NT2/D1 (cell line): ENCODE data around the gene FES.

Experiments
- YY1 ChIP-seq: IDR thresholded peaks from 2 replicates; pipeline ENCODE4 v1.6.1; 2011; ENCODE audit not compliant: insufficient read length, insufficient read depth
- ZNF274 ChIP-seq: IDR thresholded peaks from 2 replicates; pipeline ENCODE4 v1.6.1; 2011; ENCODE audit warnings: mild to moderate bottlenecking, low read depth, low read length

DNA sequence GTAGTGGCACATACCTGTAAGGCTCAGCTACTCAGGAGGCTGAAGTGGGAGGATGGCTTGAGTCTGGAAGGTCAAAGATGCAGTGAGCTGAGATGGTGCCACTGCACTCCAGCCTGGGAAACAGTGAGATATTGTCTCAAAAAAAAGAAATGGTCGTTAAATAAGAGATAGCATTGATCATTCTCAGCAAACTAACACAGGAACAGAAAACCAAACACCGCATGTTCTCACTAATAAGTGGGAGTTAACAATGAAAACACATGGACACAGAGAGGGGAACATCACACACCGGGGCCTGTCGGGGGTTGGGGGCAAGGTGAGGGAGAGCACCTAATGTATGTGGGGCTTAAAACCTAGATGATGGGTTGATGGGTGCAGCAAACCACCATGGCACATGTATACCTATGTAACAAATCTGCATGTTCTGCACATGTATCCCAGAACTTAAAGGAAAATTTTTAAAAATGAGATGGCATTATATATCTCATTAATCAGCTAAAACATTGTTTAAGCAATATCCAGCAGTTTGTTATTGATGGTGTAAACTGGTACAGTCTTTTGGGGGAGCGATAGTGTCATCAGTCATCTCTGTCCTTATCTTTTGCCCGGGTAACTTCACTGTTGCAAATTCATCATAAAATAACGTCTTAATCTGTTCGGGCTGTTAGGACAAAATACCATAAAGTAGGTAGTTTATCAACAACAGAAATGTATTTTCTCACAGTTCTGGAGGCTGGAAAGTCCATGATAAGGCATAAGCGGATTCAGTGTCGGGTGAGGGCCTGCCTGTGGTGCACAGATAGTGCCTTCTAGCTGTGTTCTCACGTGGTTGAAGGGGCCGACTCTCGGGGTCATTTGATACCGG, 17.1 kb downstream of the FES start:
- TF ChIP-seq YY1 (no peak), ZNF274 (no peak)
